Lung microvascular endothelial cell (primary cell): ENCODE measurements around the gene KCNQ1. TPM values are rescaled to one million over a fixed set of nuclear protein-coding genes. Genes with fewer than 3 reads are reported as not detected.
A peak's percentile ranks its signal among the peaks of the same experiment; 100 is the strongest.

Source experiments
- DNase-seq, 2 donors: peaks; one replicate each; pipeline versions ENCODE4 v3.0.0 to v3.0.0-alpha.2; 2010; ENCODE audit warnings: low read depth in 2 of 2
- total RNA-seq: library from RNA; depleted of rRNA; stranded (reverse); fragments of >200 nt; gene quantifications from 2 replicates; pipeline ENCODE4 v1.2.1, GENCODE V29; 2014

Gene KCNQ1
- total RNA-seq, 1 donor from 2014 or later, result not detected

- no peak for DNase-seq
Measured at GRCh38 chr11:2410616-2411015, 34.2 kb upstream of the KCNQ1 start.

GRCh38 chr11:2411446-2412305 is 33.1 kb upstream of the KCNQ1 start:
- DNase-seq, result no peak

GRCh38 chr11:2412323-2412722 is 32.5 kb upstream of the KCNQ1 start:
- DNase-seq, result no peak

- no peak for DNase-seq
Measured at GRCh38 chr11:2413742-2414579, 30.8 kb upstream of the KCNQ1 start.

- no peak for DNase-seq
Measured at GRCh38 chr11:2414616-2415015, 30.2 kb upstream of the KCNQ1 start.

- DNase-seq, result no peak
Measured at GRCh38 chr11:2415171-2415570, 29.6 kb upstream of the KCNQ1 start.

GRCh38 chr11:2415601-2416380 is 29.0 kb upstream of the KCNQ1 start:
- no peak for DNase-seq

- no peak for DNase-seq
Measured at GRCh38 chr11:2416765-2417164, 28.0 kb upstream of the KCNQ1 start.

- DNase-seq, result no peak
Measured at GRCh38 chr11:2417856-2418692, 26.7 kb upstream of the KCNQ1 start.

- DNase-seq, result no peak
Measured at GRCh38 chr11:2418693-2419360, 26.0 kb upstream of the KCNQ1 start.

- DNase-seq, result peak; percentile 80 to 88
Measured at GRCh38 chr11:2419638-2420501, 24.9 kb upstream of the KCNQ1 start.

GRCh38 chr11:2420502-2421225 is 24.1 kb upstream of the KCNQ1 start:
- DNase-seq, result peak; percentile 68 to 81

GRCh38 chr11:2421226-2421994 is 23.4 kb upstream of the KCNQ1 start:
- DNase-seq, result no peak

GRCh38 chr11:2421996-2422395 is 22.8 kb upstream of the KCNQ1 start:
- DNase-seq, result no peak

- no peak for DNase-seq
Measured at GRCh38 chr11:2422461-2423156, 22.2 kb upstream of the KCNQ1 start.

GRCh38 chr11:2423157-2424025 is 21.4 kb upstream of the KCNQ1 start:
- DNase-seq, result no peak
